ENCODE results near the gene FRMPD4. TPM values are rescaled to one million over a fixed set of nuclear protein-coding genes. Genes with fewer than 3 reads are reported as not detected.

The FRMPD4 gene
- total RNA-seq, 1 experiment from 2014 or later, result 0.24 TPM

DNA sequence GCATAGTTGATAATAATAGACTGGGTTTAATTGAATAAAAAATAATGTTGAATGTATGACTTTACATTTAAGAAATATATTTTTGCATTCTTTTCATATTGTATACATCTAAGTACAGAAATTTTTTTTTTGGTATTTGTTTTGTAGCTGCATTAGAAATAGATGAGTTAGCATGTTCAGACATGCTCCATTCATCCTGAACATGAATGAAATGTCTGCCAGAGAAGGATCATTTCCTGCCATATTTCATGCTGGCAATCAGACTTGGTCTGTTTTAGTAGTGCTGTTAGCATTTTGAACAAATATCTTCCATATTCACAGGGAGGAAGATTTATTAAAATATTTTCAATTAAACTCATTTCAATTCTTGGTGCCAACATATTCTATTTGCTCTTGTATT lies 98.9 kb downstream of the FRMPD4 start:
- Histone ChIP-seq H2BK12ac (ENCODE audit: insufficient read length, low read depth, low read length) (no peak overlapping the region), H4K20me1 (ENCODE audit: control insufficient read depth, insufficient read depth, insufficient read length) (no peaks in the 10 kb centered on the region), H3K18ac (ENCODE audit: insufficient read length, low read depth, low read length) (no peak overlapping the region), H4K8ac (replicated peaks; ENCODE audit: insufficient read length, low read depth, low read length) (no peak overlapping the region), H2BK120ac (ENCODE audit: low read depth, low read length, poor library complexity, severe bottlenecking) (no peak overlapping the region), H2BK20ac (ENCODE audit: low read depth, low read length, poor library complexity, severe bottlenecking) (no peak overlapping the region), H3K4me2 (ENCODE audit: insufficient read depth, insufficient read length, low read length) (no peak overlapping the region), H2BK15ac (ENCODE audit: low read depth, low read length) (no peak overlapping the region), H3K4me1 (ENCODE audit: insufficient read depth, low read length) (no peaks in the 10 kb centered on the region), H3T11ph (ENCODE audit: low read length) (no peak overlapping the region), H3K79me1 (ENCODE audit: insufficient read depth, low read depth, low read length, poor library complexity, severe bottlenecking) (no peaks in the 10 kb centered on the region), H2BK5ac (ENCODE audit: insufficient read length, low read length) (no peak overlapping the region), H3K14ac (ENCODE audit: insufficient read depth, low read length) (no peak overlapping the region), H2AK5ac (ENCODE audit: insufficient read length, low read length) (no peak overlapping the region), H3K23ac (ENCODE audit: insufficient read length, low read depth, low read length) (no peak overlapping the region), H2AFZ (ENCODE audit: low read length) (no peak overlapping the region), H3K56ac (ENCODE audit: insufficient read length, low read depth, low read length) (no peak overlapping the region), H3K27ac (ENCODE audit: insufficient read length, low read depth, low read length) (no peak overlapping the region), H3K4ac (ENCODE audit: low read depth, low read length) (no peak overlapping the region), H3K9me3 (ENCODE audit: control insufficient read depth, low read depth, low read length) (no peaks in the 10 kb centered on the region), H4K91ac (ENCODE audit: insufficient read length, low read depth, low read length) (no peak overlapping the region), H3K23me2 (ENCODE audit: insufficient read length, low read depth, low read length, poor library complexity, severe bottlenecking) (no peaks in the 10 kb centered on the region), H3K79me2 (ENCODE audit: insufficient read depth, low read length) (no peaks in the 10 kb centered on the region), H4K5ac (ENCODE audit: insufficient read length, low read depth, low read length) (no peak overlapping the region), H3K27me3 (ENCODE audit: insufficient read depth, low read length) (no peaks in the 10 kb centered on the region), H3K9ac (ENCODE audit: extremely low read depth, insufficient read length, low read length) (no peak overlapping the region)
- no peaks in the 10 kb centered on the region; the same call in 1 of the 2 replicates for H3K27me3 Mint-ChIP-seq (ENCODE audit: low read depth)
- no peak for DNase-seq
- H3K4me1 Mint-ChIP-seq, result no peaks in the 10 kb centered on the region
- H3K4me3 Mint-ChIP-seq, result no peak overlapping the region
- H3K9me3 Mint-ChIP-seq, result peaks cover 59 to 68% of the 10 kb centered on the region in 2 experiments
- peaks cover 0 to 2% (median 0%) of the 10 kb centered on the region in 3 experiments; a peak in 1 of 7 replicates for H3K36me3 Mint-ChIP-seq (ENCODE audit: insufficient read depth in 1 of 3, low read depth in 3 of 3)
- TF ChIP-seq, protein P1, sequence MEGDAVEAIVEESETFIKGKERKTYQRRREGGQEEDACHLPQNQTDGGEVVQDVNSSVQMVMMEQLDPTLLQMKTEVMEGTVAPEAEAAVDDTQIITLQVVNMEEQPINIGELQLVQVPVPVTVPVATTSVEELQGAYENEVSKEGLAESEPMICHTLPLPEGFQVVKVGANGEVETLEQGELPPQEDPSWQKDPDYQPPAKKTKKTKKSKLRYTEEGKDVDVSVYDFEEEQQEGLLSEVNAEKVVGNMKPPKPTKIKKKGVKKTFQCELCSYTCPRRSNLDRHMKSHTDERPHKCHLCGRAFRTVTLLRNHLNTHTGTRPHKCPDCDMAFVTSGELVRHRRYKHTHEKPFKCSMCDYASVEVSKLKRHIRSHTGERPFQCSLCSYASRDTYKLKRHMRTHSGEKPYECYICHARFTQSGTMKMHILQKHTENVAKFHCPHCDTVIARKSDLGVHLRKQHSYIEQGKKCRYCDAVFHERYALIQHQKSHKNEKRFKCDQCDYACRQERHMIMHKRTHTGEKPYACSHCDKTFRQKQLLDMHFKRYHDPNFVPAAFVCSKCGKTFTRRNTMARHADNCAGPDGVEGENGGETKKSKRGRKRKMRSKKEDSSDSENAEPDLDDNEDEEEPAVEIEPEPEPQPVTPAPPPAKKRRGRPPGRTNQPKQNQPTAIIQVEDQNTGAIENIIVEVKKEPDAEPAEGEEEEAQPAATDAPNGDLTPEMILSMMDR (conservative IDR thresholded peaks at IDR 0.05), result no peak
- no peak overlapping the region for H3K27ac Mint-ChIP-seq

Measured in H9 (cell line).